GM18870 (cell line): ENCODE results near the gene CSMD2.
A peak's percentile ranks its signal among the peaks of the same experiment; 100 is the strongest.

Source experiments
- ATAC-seq: cut with Tn5 transposase; IDR thresholded peaks from one replicate; pipeline ENCODE4 v1.9.1; 2021; ENCODE audit warnings: moderate library complexity; ENCODE audit not compliant: unreplicated experiment

The CSMD2 gene

GRCh38 chr1:33906156-33906555, 258.9 kb downstream of the CSMD2 start:
- no peak for ATAC-seq

DNA sequence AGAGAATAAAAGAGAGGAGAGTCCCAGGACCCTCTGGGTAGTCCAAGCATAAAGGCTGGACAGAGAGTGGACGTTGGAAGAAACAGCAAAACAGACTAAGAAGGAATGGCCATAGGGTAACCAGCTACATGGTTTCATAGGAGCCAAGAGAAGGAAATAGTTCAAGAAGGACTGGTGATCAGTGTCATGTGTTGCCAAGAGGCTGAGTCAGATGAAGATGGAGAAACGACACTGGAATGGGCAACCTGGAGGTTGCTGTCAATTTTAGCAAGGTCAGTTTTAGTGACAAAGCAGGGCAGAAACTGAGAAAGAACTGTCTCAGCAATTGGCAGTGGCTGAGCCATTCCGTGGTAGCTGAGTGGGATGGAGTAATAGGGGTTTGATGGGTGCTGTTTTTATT, 259.8 kb downstream of the CSMD2 start:
- no peak for ATAC-seq

DNA sequence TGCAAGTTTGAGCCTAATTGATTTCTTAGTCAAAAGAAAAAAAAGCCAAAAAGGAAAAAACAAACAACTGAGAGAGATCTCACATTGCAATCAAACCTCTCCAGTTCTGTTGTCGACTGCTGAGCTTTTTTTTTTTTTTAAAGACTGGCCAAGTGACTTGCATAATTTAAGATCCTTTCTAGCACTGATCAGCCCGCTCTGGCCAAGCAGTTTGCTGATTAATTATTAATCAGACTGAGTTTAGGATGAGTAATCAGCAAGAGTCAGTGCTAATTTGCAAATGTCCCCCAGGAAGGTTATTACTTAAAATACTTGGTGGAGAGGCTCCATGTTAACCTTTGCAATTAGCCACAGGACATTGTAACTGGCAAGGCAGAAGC, 261.8 kb downstream of the CSMD2 start:
- ATAC-seq, result peak; percentile 64

DNA sequence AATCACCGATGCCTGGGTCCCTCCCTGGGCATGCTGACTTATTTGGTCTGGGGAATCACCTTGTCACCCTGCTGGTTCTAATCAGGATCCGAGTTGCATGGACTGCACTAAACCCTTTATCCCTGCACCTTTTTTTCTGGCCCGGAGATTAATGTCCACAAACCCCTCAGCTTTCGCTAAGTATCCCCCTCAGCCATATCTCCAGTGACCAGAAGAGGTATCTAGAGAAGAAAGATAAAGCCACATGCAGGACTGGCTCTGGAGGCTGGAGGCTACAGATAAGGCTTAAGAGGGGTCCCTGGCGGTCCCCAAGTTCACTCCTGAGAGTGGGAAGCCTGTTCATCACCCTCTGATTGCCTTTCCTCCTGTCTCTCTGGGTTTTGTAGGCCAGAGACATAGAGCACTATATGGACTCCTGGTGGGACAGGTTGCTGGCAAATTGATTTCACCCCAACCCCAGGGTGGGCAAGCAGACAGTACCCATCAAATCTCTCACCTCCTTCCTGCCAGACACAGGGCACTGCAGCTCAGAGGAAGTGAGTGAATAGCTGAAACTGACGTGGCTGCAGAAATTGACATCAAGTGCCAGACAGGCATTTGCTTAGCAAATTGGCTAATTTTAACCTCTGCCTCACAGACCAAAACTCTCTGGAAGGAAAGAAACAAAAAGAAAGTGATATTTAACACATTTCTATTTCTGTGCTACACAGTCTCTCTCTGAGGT, 262.4 kb downstream of the CSMD2 start:
- peak; percentile 83 for ATAC-seq

- ATAC-seq, result no peak
Observed at GRCh38 chr1:33899746-33900145, 265.3 kb downstream of the CSMD2 start.

GRCh38 chr1:33898881-33899280, 266.1 kb downstream of the CSMD2 start:
- ATAC-seq, result no peak

DNA sequence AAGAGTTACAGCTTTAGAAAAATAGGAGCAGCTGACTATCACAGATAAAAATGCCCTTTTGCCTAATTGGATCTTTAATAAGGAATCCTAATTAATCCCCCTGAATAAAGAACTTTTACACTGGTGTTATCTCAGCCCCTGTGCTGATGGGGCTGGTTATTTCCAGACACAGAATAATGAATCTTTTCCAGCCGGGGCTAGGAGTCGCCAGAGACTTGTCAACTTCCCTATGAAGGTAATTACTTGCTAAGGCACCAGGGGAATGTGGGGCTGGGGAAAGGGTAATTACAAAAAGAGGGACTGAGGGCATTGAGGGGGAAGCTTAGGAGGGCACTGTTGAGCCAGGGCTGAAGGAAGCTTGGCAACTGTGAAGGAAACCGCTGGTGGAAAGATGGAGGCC, 266.6 kb downstream of the CSMD2 start:
- ATAC-seq, result no peak

DNA sequence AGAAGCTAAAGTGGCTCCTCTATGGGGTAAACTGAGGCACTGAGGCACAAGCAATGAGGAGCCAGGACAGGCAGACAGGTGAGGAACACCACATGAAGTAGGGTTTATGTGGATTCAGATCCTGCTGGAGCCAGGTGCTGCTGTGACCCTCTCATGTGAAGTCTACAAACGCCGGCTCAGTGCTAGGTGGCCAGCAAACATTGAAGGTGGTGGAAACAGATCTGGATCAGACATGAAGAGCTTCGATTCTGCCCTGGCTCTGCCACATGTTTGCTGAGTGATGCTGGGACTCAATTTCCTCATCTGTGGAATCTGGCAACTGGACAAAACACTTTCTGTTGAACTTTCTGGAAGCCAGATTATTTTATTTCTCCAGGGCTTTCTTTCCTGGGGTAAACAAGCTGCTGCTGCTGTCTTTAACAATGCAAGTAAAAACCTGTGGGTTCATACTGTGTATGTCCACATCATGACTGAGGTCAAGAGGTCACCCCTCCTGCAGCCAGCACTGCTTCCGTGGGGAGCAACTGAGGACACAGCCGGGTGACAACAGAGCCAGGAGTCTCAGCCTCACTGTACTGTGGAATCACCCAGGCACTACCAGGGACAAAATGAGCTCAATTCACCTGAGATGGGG, 267.8 kb downstream of the CSMD2 start:
- no peak for ATAC-seq

- no peak for ATAC-seq
Observed at GRCh38 chr1:33895976-33896375, 269.1 kb downstream of the CSMD2 start.

- no peak for ATAC-seq
Observed at GRCh38 chr1:33895396-33895795, 269.6 kb downstream of the CSMD2 start.

DNA sequence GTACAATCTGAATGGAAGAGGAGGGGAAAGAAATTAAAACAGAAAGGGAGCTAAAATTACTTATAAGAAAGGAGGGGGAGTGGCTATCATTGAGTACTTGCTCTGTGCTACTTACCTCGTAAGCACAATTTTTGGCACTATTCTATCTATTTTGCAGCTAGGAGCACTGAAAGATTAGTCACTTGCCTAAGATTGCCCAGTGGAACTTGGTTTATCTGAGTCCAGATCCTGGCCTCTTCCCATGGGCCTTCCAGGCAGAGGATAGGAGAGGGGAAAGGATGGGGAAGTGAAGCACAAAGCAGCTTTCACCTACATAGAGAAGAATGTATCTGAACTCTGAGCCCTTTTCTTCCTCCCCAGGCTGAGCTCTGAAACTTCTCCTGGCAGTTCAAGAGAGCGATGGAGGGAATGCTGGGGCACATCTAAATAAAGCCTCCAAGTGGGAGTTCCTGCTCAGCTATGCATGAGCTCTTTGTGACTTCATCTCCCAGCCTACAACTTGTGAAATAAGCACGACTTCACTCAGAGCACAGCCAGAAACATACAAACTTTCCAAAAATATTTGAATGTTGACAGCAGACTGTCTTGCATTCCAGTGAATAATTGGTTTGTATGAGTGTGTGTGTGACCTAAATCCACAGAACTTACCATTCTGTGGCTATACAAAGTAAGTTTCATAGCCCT, 271.7 kb downstream of the CSMD2 start:
- ATAC-seq, result no peak

GRCh38 chr1:33886496-33886895, 278.5 kb downstream of the CSMD2 start:
- ATAC-seq, result no peak

- no peak for ATAC-seq
Observed at GRCh38 chr1:33880305-33880704, 284.7 kb downstream of the CSMD2 start.

- ATAC-seq, result no peak
Observed at GRCh38 chr1:33878392-33878791, 286.6 kb downstream of the CSMD2 start.

DNA sequence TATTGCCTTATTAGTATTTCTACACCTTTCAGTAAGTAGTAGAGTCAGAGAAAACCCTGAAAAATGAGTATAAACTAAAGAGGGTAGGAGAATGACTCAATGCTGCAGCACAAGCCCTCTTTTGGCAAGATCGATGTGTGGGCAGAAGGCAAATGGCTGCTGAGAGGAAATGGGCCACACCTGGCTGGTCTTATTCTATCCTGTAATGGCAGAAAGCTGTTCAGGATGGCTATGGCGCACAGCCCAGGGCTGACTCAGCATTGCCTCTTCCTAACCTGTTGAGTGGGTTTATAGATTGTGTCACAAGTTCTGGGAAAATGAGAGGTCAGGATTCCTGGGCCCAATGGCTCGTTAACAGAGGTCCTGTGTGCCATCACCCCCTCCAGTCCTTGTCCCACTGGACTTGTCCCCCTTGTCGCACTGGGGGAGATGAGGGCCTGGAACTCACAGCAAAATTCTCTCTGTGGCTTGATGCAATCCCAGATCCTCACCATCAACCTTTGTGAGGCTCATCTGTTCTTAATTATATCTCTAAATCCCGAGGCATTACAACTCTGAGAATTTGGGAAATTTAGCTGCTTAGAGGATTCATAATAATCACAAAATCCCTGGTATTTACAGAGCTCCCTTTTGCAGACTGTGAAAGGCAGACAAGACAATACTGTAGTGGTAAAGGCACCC, 287.9 kb downstream of the CSMD2 start:
- ATAC-seq, result no peak

DNA sequence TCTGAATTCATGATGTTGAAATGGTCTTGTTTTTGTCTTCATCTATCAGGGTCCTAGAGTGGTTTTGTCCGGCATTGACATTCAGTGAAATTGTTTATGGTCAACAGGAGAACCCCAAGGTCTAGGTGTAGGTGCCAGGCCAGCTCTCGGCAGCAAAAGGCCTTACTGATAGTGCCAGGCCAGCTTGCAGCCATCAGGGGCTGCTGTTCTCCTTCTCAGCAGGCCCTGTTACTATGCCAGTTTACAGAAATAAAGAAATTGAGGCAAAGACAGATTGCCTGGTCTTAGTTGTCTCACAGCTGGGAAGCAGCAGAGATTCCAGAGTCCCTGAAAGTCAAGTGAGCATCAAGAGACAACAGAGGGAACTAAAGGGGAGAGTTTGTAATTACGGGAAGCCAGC, 289.2 kb downstream of the CSMD2 start:
- ATAC-seq, result no peak

- no peak for ATAC-seq
Observed at GRCh38 chr1:33874636-33875035, 290.4 kb downstream of the CSMD2 start.

GRCh38 chr1:33872683-33873082, 292.3 kb downstream of the CSMD2 start:
- no peak for ATAC-seq

DNA sequence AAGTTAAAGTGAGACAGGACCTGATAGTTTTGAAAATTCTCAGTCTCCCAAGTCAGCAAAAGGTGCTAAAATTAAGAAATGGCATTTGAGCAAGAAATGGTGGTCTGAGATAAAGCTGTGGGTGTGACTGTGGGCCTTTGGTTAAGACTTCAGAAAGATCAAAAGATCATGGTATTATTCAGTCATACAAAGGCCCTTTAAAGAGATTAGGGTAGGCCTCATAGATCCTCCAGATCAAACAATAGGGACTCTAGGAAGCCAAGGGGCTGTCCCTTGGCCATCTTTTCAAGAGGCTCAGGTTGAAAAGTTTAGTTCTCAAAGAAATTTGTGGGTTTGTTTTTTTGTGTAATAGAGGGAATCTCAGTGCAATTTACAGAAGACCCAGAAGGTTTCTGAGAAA, 292.8 kb downstream of the CSMD2 start:
- ATAC-seq, result no peak

- ATAC-seq, result no peak
Observed at GRCh38 chr1:33867684-33868083, 297.3 kb downstream of the CSMD2 start.

DNA sequence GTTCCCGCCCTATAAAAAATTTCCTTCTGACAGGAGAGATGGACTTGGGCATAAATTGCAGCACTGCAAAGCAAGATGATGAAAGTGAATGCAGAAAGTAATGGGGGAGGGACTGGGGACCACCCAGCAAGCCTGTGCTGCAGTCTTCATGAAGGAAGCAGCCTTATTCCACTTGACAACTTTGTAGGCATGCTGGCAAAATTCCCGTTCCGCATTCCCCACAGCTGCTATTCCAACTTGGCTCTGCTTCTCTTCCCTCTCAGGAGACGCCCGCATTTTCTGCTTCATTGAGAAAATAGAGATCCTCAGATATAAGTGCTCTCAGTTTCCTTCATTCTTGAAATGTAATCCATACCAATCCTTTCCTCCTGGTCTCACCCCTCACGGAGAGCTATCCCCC, 298.7 kb downstream of the CSMD2 start:
- ATAC-seq, result no peak
